Fibroblast of the conjunctiva (primary cell): Measurements from ENCODE around the gene FRAS1.
"Not testable (repeated sequence)": the region's sequence is repeated elsewhere in the genome, so short reads cannot be mapped to it uniquely, and the experiment has no call there.

ENCODE experiments used
- DNase-seq: peaks from one replicate; pipeline ENCODE4 v3.0.0-alpha.2; 2010; ENCODE audit warnings: low read depth

Gene FRAS1

GRCh38 chr4:78057135-78057599 lies at the start of gene FRAS1:
Gene FRAS1, plus strand, starts transcription at chr4:78057323. Its CDS starts 687 bp downstream, at chr4:78058010.
- peak; percentile 24 for DNase-seq

DNA sequence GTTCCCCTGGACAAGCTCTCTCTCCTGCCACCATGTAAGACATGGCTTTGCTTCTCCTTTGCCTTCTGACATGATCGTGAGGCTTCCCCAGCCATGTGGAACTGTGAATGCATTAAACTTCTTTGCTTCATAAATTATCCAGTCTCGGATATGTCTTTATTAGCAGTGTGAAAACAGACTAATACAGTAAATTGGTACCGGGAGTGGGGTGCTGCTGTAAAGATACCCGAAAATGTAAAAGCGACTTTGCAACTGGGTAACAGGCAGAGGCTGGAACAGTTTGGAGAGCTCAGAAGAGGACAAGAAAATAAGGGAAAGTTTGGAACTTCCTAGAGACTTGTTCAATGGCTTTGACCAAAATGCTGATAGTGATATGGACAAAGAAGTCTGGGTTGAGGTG lies 46.1 kb upstream of the FRAS1 start:
- not testable (repeated sequence) for DNase-seq

DNA sequence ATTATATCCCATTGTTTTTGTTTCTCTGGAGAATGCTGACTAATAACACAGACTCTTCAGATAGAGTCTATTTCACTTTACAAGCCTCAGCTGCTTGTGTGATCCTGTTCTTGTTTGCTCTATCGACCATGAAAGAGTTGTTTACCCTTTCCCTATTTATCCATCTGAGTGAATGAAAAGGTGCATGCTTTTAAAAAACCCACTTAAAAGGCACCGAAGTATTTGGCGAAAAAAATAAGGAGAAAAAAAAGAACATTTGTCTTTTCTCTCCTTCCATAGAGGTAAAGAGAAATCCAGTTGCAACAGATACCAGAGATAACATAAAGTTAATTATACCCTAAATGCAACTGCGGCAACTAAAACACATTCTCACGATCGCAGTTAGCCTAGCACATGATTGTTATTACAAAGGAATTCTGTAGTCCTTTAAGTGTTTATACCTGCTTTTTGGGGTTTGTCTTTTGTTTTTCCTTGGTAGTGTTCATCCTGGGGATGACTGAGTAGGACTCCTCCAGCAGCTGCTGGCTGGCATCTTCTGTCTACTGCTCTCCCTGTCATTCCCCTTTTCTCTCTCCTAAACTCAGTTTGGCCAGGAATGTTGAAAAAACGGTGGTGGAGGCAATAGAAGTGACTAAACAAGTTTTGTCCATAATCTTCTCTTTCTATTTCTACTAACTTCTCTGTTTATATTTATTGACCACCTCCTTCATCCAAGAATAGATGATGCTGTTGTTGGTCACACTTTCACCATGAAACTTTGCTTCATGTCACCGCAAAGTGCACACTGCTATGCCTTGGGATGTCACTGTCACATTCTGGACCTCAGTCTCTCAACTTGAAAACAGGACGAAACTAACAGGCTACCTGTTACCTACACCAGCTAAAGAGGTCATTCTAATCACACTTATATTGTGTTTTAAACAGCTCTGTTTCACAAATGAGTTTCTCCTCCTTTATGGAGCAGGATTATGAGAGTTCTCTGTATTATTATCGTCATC lies 41.9 kb upstream of the FRAS1 start:
- no peak for DNase-seq

DNA sequence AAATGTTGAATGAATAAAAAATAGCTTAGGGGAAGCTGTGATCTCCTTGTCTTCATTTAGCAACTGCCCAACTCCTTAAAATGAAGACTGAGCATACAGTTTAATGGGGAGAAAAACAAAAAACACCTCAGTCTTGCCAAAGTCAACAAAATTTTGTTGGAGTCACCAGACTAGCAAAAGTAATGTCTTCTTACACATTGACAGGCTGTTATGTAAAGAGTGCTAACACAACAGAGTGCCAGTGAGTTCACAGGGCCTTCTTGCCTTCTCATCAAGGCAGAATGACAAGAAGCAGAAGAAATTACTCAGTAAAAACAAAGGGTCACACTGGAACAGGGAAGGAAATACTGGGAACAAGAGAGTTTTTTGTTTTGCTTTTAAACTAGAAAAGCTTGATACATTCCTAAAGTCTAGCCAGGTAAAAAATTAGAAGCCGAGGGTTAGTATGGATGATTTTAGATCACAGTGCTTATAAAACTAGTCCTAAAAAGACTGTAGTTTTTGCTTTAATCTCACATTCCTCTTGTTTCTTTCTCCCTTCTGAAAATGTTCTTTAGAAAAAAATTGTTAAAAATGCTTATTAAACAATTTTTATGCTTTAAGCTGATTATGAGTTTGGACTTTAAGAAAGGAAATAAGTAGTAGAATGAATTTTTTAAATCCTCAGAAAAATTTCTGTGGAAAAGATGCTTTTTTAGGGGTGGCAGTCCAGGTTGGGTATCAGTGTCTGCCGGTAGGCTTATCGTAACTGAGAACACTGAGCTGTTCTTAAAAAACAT lies 38.7 kb upstream of the FRAS1 start:
- DNase-seq: no peak

DNA sequence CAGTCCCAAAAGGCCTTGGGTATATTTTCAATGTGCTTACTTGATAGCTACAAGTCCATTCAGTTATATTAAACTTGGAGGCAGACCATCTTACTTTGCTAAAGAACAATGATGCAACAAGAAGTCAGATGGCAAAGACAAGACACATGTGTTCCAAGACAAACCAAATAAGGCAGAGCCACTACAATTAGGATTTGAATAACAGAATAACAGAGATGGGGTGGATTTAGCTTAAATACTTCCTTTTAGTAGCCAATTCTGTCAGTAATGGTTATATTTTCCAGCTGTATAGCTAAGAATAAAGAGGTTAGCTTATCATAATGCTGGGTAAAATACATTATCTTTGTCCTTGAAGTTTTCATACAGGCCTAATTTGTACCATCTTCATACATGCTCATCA lies 37.7 kb upstream of the FRAS1 start:
- DNase-seq: peak; percentile 6

DNA sequence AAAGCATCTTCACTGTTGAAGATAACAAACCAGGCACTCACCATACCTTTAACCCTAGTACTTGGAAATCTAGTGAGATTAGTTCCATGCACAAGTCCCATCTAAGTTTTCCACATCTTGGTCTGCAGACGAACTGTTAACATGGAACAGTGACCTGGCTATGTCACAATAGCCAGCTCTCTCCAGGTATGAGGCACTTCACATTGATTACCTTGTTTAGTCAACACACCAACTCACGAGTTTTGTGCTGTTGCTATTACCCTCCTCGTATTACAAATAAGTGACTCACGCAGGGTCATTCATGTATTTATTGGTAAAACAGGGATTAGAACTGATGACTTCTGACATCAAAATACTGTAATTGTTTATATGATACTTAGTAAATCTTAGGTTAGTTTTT lies 36.4 kb upstream of the FRAS1 start:
- DNase-seq: no peak

DNA sequence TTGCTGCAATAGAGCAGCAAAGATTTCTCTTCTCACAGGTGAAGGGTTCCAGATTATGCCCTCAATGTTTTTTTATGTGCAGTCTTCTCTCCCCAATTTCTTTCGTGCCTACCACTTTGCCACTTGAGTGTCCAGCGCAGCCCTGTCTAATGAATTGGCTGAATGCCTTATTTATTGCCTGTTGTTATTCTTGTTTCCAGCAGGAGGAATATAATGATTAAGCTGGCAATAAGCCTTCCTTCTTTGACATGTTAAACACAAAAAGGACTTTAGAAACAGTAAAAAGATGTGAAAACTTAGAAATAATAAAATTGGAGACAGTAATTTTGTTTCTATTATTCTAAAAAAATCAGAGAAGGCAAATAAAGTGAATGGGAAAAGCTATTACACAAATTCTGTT lies 34.6 kb upstream of the FRAS1 start:
- DNase-seq: no peak

DNA sequence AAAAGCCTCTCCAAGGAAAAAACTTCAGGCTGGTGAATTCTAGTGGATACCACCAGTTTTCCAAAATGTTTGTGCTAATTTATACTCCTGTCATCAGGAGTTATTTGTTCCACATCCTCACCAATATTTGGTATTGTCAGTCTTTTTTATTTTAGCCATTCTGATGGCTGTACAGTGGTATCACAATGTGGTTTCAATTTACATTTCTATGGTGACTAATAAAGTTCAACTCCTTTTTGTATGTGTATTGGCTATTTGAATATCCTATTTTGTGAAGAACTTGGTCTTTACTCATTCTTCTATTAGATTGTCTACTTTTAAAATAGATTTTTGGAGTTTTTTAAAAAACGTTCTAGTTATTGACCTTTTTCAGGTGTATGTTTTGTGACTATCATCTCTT lies 33.0 kb upstream of the FRAS1 start:
- DNase-seq: no peak

DNA sequence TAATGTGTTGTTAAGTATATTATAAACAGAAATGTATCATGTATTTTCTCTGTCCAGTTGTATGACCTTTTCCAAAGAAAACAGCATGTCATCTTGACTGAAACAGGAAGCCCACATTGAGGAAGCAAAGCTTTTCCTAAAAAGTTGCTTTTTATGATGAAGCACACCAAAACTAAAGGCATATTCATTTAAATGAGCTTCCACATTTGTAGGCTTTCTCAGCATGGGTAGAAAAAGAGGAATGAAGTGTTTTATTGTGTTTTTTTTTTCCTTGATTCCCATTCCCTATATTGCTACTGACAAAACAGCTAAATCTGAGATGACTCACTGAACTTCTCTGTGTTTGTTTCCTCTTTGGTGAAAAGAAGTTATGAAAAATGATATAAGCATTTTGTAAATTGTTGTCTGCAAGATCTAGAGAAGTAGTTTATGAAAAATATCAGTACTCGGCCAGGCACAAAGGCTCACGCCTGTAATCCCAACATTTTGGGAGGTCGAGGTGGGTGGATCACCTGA lies 32.5 kb upstream of the FRAS1 start:
- DNase-seq: no peak

DNA sequence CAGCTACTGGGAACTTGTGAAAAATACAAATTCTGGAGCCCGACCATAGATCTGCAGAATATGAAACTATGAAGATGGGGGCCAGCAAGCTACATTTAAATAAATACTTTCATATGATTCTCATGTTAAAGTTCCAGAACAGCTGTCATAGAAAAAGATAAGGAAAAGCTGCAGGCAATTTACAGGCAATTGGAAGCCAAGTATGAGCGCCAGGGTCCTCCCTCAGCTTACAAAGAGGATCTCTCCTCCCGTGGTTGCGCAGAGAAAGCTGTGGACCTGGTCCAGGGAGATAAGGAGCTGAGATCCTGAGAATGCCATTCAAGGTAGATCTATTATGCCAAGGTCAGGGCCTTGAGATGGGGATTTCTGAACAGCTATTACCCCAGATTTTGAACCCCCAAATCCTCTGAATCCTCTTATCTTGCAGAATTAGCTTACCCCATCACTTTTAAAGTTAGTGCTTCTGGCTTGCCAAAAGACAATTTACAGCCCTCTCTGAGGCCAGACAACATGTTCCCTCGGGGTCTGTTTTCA lies 25.6 kb upstream of the FRAS1 start:
- no peak for DNase-seq

GRCh38 chr4:78032446-78032845 lies 24.7 kb upstream of the FRAS1 start:
- no peak for DNase-seq

DNA sequence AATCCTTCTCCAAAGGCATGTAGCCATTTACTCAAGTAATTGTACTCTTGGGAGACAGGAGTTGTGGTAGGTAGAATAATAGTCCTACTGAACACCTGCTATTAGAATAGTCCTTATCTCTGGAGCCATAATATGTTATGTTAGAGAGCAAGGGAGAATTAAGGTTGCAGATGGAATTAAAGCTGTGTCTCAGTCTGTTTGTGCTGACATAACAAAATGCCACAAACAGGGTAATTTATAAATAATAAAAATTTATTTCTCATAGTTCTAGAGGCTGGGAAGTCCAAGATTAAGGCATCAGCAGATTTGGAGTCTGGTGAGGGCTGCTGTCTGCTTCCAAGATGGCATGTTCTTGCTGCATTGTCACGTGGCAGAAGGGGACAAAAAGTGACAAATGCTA lies 24.2 kb upstream of the FRAS1 start:
- no peak for DNase-seq

GRCh38 chr4:78033861-78034260 lies 23.3 kb upstream of the FRAS1 start:
- no peak for DNase-seq

DNA sequence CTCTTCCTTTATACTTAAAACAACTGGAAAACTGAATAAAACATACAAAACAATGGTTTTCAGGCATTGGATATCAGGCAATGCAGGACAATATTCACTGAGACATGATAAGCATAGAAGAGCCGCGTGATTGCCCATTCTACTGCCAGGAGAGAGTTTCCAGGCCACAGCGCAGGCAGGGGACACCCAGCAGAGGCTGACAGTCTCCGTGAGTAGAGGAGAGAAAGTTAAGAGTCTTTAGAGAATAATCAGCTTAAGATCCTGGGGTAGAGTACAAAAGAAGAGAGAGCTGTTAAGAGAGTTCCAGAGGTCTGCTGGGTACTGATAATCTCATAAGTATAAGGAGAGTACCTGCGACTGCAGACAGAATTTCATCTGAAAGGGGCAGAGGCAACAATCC lies 18.4 kb upstream of the FRAS1 start:
- DNase-seq: no peak

- DNase-seq: no peak
Observed at GRCh38 chr4:78039678-78040077, 17.4 kb upstream of the FRAS1 start.

DNA sequence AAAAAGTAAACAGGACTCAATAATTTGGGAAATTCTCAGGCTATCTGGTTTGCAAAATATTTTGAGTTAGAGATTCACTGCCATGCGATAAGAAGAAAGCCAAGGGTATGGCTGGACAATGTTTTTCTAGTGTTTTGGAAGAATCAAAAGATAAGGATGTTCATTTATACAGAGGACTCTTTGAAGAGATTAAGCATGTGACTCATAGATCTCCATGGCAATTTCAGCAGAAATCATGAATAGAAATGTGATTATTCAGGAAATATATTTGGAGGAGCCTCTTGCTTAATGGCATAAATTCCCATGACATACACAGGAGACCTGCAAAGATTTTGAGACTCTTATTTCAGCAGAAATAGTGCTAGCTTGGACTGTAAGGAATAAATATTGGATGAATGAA lies 16.7 kb upstream of the FRAS1 start:
- DNase-seq: no peak

DNA sequence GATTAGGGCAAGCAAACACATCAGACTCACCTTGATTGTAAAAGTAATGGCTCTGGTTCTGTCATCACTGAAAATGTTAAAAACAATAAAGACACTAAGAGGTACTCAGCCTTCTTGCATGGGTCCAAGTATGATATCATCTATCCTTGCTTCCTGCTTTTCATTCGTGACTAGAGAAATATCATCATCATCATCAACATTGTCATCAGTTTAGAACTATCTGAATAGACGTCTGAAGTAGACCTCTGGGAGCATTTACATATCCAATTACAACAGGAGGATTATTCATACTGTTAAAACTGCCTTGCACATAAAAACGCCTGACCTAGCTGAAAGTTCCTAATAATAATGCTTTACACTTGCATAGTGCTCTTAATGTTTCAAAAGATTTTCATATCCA lies 9.8 kb upstream of the FRAS1 start:
- DNase-seq: no peak

GRCh38 chr4:78056265-78057129 lies 626 bp upstream of the FRAS1 start:
- peak; percentile 83 for DNase-seq

- peak; percentile 13 for DNase-seq
Observed at GRCh38 chr4:78057600-78058550, 752 bp downstream of the FRAS1 start.
